NB4 (cell line): Measurements from ENCODE around the gene PODNL1.
A peak's percentile ranks its signal among the peaks of the same experiment; 100 is the strongest.

ENCODE experiments used
- DNase-seq: peaks from one replicate; pipeline ENCODE4 v3.0.0; 2010; ENCODE audit warnings: low read depth
- H3K4me3 ChIP-seq: one replicate; pipeline ENCODE4 v1.5.1; 2011; ENCODE audit warnings: mild to moderate bottlenecking, low read depth, low read length, moderate library complexity
- CTCF ChIP-seq: IDR thresholded peaks from one replicate; pipeline ENCODE4 v1.5.1; 2012; ENCODE audit warnings: low read depth, low read length
- MAX ChIP-seq: IDR thresholded peaks from 2 replicates; pipeline ENCODE4 v1.6.1; 2011; ENCODE audit warnings: low read depth, low read length
- MYC ChIP-seq: IDR thresholded peaks from 2 replicates; pipeline ENCODE4 v1.6.1; 2011; ENCODE audit warnings: low read depth, low read length
- POLR2A ChIP-seq: IDR thresholded peaks from 2 replicates; pipeline ENCODE4 v1.6.1; 2011; ENCODE audit warnings: mild to moderate bottlenecking; ENCODE audit not compliant: insufficient read length; ENCODE audit errors: extremely low read depth

Gene PODNL1

GRCh38 chr19:13906910-13907309 is 31.3 kb downstream of the PODNL1 start:
- no peak for DNase-seq
- no peak for TF ChIP-seq MYC
- TF ChIP-seq MAX: no peak
- peak overlapping the region; percentile 57 for H3K4me3 ChIP-seq

GRCh38 chr19:13906521-13906904 is 31.7 kb downstream of the PODNL1 start:
- DNase-seq: peak; percentile 27
- TF ChIP-seq POLR2A (no peak), CTCF (no peak), MYC (no peak), MAX (no peak)
- peak overlapping the region; percentile 57 for H3K4me3 ChIP-seq

- H3K4me3 ChIP-seq: peak within 1 kb of the TSS; percentile 57
- peak; percentile 88 for TF ChIP-seq MAX
- TF ChIP-seq MYC: peak; percentile 70
- no peak for TF ChIP-seq POLR2A
- peak; percentile 92 for DNase-seq
These were observed 32.3 kb downstream of the PODNL1 start, which contains the start of the genes BRME1 and CC2D1A for GRCh38 chr19:13905634-13906520. TSS of gene BRME1 (minus strand) at chr19:13906117. CDS start at chr19:13904892, 1,225 bp downstream. TSS of gene CC2D1A (plus strand) at chr19:13906201. CDS start at chr19:13906442, 241 bp downstream.

GRCh38 chr19:13902993-13903555 is 35.1 kb downstream of the PODNL1 start:
- TF ChIP-seq CTCF (peak; percentile 39), POLR2A (no peak), MYC (no peak), MAX (no peak)
- peak; percentile 59 for DNase-seq

GRCh38 chr19:13899912-13900584 is 38.2 kb downstream of the PODNL1 start:
- no peak for DNase-seq
- TF ChIP-seq CTCF (no peak), POLR2A (no peak), MYC (no peak), MAX (no peak)
- no peak overlapping the region for H3K4me3 ChIP-seq

More at GRCh38 chr19:13902993-13903555, 35.1 kb downstream of the PODNL1 start:
- H3K4me3 ChIP-seq: no peak overlapping the region

- TF ChIP-seq MYC (no peak), POLR2A (no peak), MAX (no peak), CTCF (no peak)
- no peak for DNase-seq
- H3K4me3 ChIP-seq: no peak overlapping the region
These were observed 38.8 kb downstream of the PODNL1 start for GRCh38 chr19:13899393-13899792.
